ENCODE measurements around the gene SNX32.

The SNX32 gene

GRCh38 chr11:65817835-65818680 lies 15.7 kb upstream of the SNX32 start:
- Histone ChIP-seq H3K4me1 (ENCODE audit: low read length) (peaks cover 17% of the 10 kb centered on the region), H3K36me3 (replicated peaks; ENCODE audit: low read depth, low read length) (no peaks in the 10 kb centered on the region), H3K27ac (ENCODE audit: low read length) (peak overlapping the region; percentile 25), H3K79me2 (ENCODE audit: low read length) (no peaks in the 10 kb centered on the region), H3K9me3 (ENCODE audit: insufficient read depth, low read length) (no peaks in the 10 kb centered on the region), H3K9ac (ENCODE audit: low read length) (peak overlapping the region; percentile 63), H3K4me2 (ENCODE audit: low read length) (peak overlapping the region; percentile 81), H3K27me3 (ENCODE audit: low read depth, low read length) (no peaks in the 10 kb centered on the region), H2AFZ (ENCODE audit: low read depth, low read length) (peak overlapping the region; percentile 95), H3K4me3 (ENCODE audit: low read length) (peak overlapping the region; percentile 77), H4K20me1 (ENCODE audit: insufficient read depth, low read length) (no peaks in the 10 kb centered on the region)
- TF ChIP-seq CTCF (IDR thresholded peaks at IDR 0.05; ENCODE audit: low read depth, low read length) (peak; percentile 97), EZH2phosphoT487 (IDR thresholded peaks at IDR 0.05; ENCODE audit: low read depth) (no peak)

- Histone ChIP-seq H3K79me2 (ENCODE audit: low read length) (no peaks in the 10 kb centered on the region), H3K27ac (ENCODE audit: low read length) (no peak overlapping the region), H3K4me1 (ENCODE audit: low read length) (peaks cover 17% of the 10 kb centered on the region), H3K36me3 (replicated peaks; ENCODE audit: low read depth, low read length) (no peaks in the 10 kb centered on the region), H4K20me1 (ENCODE audit: insufficient read depth, low read length) (no peaks in the 10 kb centered on the region), H3K9me3 (ENCODE audit: insufficient read depth, low read length) (no peaks in the 10 kb centered on the region), H3K27me3 (ENCODE audit: low read depth, low read length) (no peaks in the 10 kb centered on the region), H3K4me3 (ENCODE audit: low read length) (no peak overlapping the region), H2AFZ (ENCODE audit: low read depth, low read length) (peak overlapping the region; percentile 93), H3K9ac (ENCODE audit: low read length) (no peak overlapping the region), H3K4me2 (ENCODE audit: low read length) (peak overlapping the region; percentile 25; the same call in 1 of the 2 replicates)
- TF ChIP-seq CTCF (IDR thresholded peaks at IDR 0.05; ENCODE audit: low read depth, low read length) (no peak), EZH2phosphoT487 (IDR thresholded peaks at IDR 0.05; ENCODE audit: low read depth) (no peak)
Observed at GRCh38 chr11:65821107-65821506, 12.7 kb upstream of the SNX32 start.

GRCh38 chr11:65822776-65823528 lies 10.8 kb upstream of the SNX32 start:
- Histone ChIP-seq H3K4me3 (ENCODE audit: low read length) (no peak overlapping the region), H3K27ac (ENCODE audit: low read length) (no peak overlapping the region), H3K4me2 (ENCODE audit: low read length) (no peak overlapping the region), H3K9ac (ENCODE audit: low read length) (no peak overlapping the region), H3K4me1 (ENCODE audit: low read length) (peaks cover 12% of the 10 kb centered on the region), H4K20me1 (ENCODE audit: insufficient read depth, low read length) (no peaks in the 10 kb centered on the region), H3K9me3 (ENCODE audit: insufficient read depth, low read length) (no peaks in the 10 kb centered on the region), H3K36me3 (replicated peaks; ENCODE audit: low read depth, low read length) (no peaks in the 10 kb centered on the region), H3K79me2 (ENCODE audit: low read length) (no peaks in the 10 kb centered on the region), H3K27me3 (ENCODE audit: low read depth, low read length) (no peaks in the 10 kb centered on the region), H2AFZ (ENCODE audit: low read depth, low read length) (no peak overlapping the region)
- TF ChIP-seq CTCF (IDR thresholded peaks at IDR 0.05; ENCODE audit: low read depth, low read length): no peak
- TF ChIP-seq EZH2phosphoT487 (IDR thresholded peaks at IDR 0.05; ENCODE audit: low read depth): no peak

Measured in OCI-LY3 (cell line).